Activated CD8-positive, alpha-beta memory T cell treated with anti-CD3 and anti-CD28 coated beads, Interleukin-2, amount 10 ng/mL, durations not matched to agents 7 days and 5 days (primary cell): ENCODE results near the gene GPHN. TPM values are rescaled to one million over a fixed set of nuclear protein-coding genes. Genes with fewer than 3 reads are reported as not detected.
A peak's percentile ranks its signal among the peaks of the same experiment; 100 is the strongest.

Experiments used
- ATAC-seq: fragments of 150-1000 bp; cut with Tn5 transposase; one replicate; pipeline ENCODE4 v1.10.0; 2021; ENCODE audit warnings: moderate library complexity
- CTCF ChIA-PET: fragments of 350-600 bp; sonication (Branson Sonifier 250); formaldehyde crosslinking; loops from one replicate; lab custom pipeline; 2021; ENCODE audit warnings: antibody characterized with exemption; lab: Charles Lee
- DNase-seq: peaks from one replicate; pipeline ENCODE4 v3.0.0-alpha.2; 2020
- H3K27ac Mint-ChIP-seq: one replicate; pipeline ENCODE4 v1.8.0; 2021; ENCODE audit warnings: mild to moderate bottlenecking, mixed read lengths
- H3K27me3 Mint-ChIP-seq: one replicate; pipeline ENCODE4 v1.8.0; 2021; ENCODE audit warnings: mixed read lengths
- H3K36me3 Mint-ChIP-seq: one replicate; pipeline ENCODE4 v1.8.0; 2021; ENCODE audit warnings: mild to moderate bottlenecking, mixed read lengths
- H3K4me1 Mint-ChIP-seq: one replicate; pipeline ENCODE4 v1.8.0; 2021; ENCODE audit warnings: mixed read lengths
- H3K4me3 Mint-ChIP-seq: one replicate; pipeline ENCODE4 v1.8.0; 2021; ENCODE audit warnings: mild to moderate bottlenecking, moderate library complexity, mixed read lengths
- H3K9me3 Mint-ChIP-seq: one replicate; pipeline ENCODE4 v1.8.0; 2022; ENCODE audit warnings: low read depth, mixed read lengths
- total RNA-seq, 2 experiments: library from RNA; stranded (reverse); gene quantifications; one replicate each; pipeline ENCODE4 v1.2.3, GENCODE V29; 2021

GPHN gene
- 10 to 100 TPM; 11.9 to 22.5 TPM for total RNA-seq

DNA sequence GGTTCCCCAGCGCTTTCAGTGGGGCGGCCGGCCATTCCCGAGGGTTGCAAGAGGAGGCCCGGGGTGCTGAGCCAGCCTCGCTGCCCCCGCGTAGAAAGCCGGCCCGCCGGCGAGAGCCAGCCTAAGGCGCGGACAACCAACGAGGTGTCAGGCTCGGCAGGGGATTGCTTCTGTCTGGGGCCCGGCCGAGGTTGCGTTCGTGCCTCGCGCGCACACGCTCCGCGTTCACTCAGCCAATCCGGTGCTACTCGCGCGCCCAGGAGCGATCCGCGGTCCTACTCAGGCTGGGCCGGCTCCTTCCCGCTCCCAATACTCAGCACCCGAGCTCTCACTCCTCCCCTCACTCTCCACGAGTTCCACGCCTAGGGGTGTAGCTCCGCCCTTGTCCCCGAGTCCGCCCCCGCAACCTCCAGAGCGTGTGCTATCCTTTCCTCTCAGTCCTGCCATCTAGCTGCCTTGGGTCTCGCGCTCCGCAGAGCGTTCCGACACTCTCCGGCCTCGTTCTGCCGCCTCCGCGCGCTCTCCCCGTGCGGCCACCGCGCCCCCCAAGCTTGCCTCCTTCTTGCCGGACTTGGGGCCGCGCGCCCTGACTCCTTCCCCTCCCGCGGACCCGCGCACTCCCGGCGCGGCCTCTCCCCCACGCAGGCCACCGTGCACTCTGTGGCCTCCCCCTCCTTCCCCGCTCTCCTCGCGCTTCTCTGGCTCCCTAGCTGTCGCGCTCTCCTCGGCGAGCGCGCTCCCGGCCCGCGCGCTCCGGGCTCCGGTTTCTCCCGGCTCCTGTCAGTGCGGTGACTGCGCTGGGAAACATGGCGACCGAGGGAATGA, at the start of gene GPHN:
TSS of gene GPHN (plus strand) at position 426 of the 825 bp plus-strand sequence.
- H3K4me3 Mint-ChIP-seq, result peak within 1 kb of the TSS; percentile 84

DNA sequence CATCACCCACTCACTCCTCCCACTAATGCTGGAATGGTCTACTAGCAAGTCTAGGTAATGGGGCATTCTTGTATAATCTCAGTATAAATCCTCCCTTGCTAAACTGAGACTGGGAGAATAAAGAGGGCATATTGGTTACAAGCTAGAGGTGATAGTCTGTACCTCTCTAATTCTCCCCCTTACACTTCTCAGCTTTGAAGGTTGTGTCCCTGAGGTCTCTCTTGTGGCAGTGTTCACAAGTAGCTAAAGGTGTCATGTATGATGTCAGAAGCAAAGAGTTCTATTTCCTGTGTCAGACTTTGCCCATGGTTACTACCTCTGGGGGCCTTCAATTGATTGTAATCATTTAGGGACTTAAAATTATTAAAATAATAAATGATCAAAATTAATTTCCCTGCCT, 48.3 kb upstream of the GPHN start:
- Mint-ChIP-seq H3K4me3 (no peak overlapping the region), H3K9me3 (no peaks in the 10 kb centered on the region), H3K36me3 (no peaks in the 10 kb centered on the region), H3K27me3 (no peaks in the 10 kb centered on the region), H3K27ac (no peak overlapping the region), H3K4me1 (no peaks in the 10 kb centered on the region)
- CTCF ChIA-PET, result no interaction called here
- DNase-seq (no peak), ATAC-seq (no peak)

More for the DNA sequence above, at the start of gene GPHN:
- CTCF ChIA-PET, result interaction anchor here (0.6 to 1.9 kb wide), 3 partner anchors 10 to 545 kb away, joined by 3 to 12 read pairs (median 3); no protein-coding TSS in a partner anchor
- Mint-ChIP-seq H3K27ac (peak within 1 kb of the TSS; percentile 75), H3K27me3 (peaks cover 53% of the 10 kb centered on the region), H3K36me3 (no peaks in the 10 kb centered on the region), H3K4me1 (peaks cover 31% of the 10 kb centered on the region), H3K9me3 (no peaks in the 10 kb centered on the region)
- ATAC-seq (peak; percentile 94), DNase-seq (peak; percentile 91)

DNA sequence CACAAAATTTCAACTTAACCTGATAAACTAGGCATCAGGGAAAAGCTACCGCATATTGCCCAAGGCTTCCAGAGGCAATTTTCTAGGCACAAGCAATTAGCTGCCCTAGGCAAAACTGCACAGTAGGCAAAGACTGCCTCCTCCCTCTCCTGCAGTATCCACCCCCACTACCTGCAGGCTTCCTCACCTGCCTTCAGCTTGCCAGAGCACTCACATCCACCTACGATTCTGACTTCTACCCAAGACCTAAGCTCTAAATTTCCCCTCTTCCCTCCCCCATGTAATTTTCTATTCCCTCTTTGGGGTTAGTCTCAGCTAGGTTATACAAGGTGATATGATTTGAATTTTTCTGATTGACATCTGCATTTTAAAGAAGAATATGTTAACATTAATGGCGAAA, 43.7 kb upstream of the GPHN start:
- peaks cover 2% of the 10 kb centered on the region for H3K9me3 Mint-ChIP-seq
- ATAC-seq (no peak), DNase-seq (no peak)
- no peak overlapping the region for H3K4me3 Mint-ChIP-seq
- H3K36me3 Mint-ChIP-seq, result no peaks in the 10 kb centered on the region
- H3K27ac Mint-ChIP-seq, result no peak overlapping the region
- CTCF ChIA-PET, result no interaction called here
- no peaks in the 10 kb centered on the region for H3K27me3 Mint-ChIP-seq
- H3K4me1 Mint-ChIP-seq, result no peaks in the 10 kb centered on the region

DNA sequence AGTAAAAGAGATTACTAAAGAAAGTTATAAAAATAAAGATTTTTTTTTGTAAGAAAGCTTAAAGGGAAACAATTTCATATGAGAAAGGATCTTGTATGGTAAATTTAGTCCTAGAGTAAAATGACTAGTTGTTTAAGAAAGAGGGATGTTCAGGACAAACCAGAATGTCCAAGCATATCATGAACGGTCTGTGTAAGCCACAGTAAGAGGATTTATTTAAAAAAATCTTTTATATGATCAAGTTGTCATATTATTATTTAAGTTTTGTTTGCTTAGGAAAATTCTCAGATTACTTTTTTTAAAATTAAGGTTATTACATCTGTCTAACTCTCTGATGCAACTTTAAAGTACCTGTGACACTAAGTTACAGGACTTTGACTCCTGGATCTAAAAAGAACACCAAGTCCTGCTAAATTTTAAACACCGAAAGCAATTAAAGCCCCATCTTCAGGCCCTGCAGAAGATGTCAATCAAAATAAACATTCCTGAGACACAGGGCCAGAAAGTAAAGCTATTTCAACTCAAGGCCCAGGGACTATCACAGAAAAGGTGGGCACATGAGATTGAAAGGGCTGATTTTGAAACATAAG, 39.1 kb upstream of the GPHN start:
- H3K4me3 Mint-ChIP-seq, result no peak overlapping the region
- DNase-seq (no peak), ATAC-seq (no peak)
- H3K9me3 Mint-ChIP-seq, result peaks cover 2% of the 10 kb centered on the region
- no peaks in the 10 kb centered on the region for H3K27me3 Mint-ChIP-seq
- no peaks in the 10 kb centered on the region for H3K4me1 Mint-ChIP-seq
- H3K36me3 Mint-ChIP-seq, result peaks cover 2% of the 10 kb centered on the region
- H3K27ac Mint-ChIP-seq, result no peak overlapping the region
- CTCF ChIA-PET, result no interaction called here

DNA sequence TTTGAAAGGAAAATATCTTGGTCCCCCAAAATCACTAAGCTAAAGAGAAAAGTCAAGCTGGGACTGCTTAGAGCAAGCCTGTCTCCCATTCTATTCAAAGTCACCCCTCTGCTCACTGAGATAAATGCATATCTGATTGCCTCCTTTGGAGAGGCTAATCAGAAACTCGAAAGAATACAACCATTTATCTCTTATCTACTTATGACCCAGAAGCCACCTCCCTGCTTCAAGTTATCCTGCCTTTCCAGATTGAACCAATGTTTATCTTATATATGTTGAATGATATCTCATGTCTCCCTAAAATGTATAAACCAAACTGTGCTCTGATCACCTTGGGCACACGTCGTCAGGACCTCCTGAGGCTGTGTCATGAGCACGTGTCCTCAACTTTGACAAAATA, 36.4 kb upstream of the GPHN start:
- Mint-ChIP-seq H3K27me3 (no peaks in the 10 kb centered on the region), H3K36me3 (peaks cover 2% of the 10 kb centered on the region), H3K27ac (no peak overlapping the region), H3K9me3 (peaks cover 2% of the 10 kb centered on the region), H3K4me3 (no peak overlapping the region), H3K4me1 (no peaks in the 10 kb centered on the region)
- DNase-seq, result no peak
- CTCF ChIA-PET, result no interaction called here
- ATAC-seq, result no peak

DNA sequence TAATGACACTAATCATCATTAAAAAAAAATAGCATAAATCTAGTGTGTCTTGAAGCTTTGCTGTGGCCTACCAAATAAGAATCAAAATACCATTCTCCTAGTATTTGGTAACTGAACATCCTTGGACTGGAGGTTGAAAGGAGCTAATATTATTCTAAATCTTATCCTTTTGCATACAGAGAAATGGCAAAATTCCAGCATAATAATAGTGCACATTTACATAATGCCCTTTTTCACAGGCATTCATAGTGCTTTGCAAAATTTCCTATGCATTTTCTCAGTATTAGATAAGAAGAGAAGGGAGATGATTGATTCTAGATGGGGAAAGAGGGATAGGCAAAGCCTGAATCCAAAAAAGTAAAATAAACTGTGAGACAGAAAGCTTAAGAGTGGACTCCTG, 35.7 kb upstream of the GPHN start:
- CTCF ChIA-PET, result interaction anchor here (1.0 kb wide), 1 partner anchor 23 kb away, joined by 3 read pairs; no protein-coding TSS in a partner anchor
- Mint-ChIP-seq H3K4me3 (no peak overlapping the region), H3K27ac (no peak overlapping the region), H3K4me1 (no peaks in the 10 kb centered on the region), H3K9me3 (peaks cover 2% of the 10 kb centered on the region), H3K36me3 (peaks cover 2% of the 10 kb centered on the region), H3K27me3 (no peaks in the 10 kb centered on the region)
- ATAC-seq (no peak), DNase-seq (no peak)

DNA sequence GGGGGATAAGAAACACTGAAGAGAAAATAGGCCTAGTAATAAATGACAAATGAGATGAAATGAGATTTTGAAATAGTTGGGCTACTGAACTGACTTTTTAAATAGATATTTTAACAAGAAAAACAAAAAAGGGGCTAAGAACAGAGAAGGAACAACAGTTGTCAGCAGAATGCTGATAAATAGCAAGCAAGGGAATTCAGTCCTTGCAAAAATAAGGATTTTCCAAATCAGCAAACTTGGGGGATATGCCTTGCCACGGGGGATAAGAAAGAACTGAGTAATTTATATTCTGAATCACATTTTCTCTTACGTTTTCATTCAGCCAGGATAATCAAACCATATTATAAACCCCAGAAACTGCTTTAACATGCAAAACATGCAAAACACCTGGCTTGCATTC, 34.7 kb upstream of the GPHN start:
- Mint-ChIP-seq H3K9me3 (peaks cover under 1% of the 10 kb centered on the region), H3K27me3 (no peaks in the 10 kb centered on the region), H3K4me3 (no peak overlapping the region), H3K27ac (no peak overlapping the region), H3K4me1 (no peaks in the 10 kb centered on the region), H3K36me3 (peaks cover 2% of the 10 kb centered on the region)
- CTCF ChIA-PET, result no interaction called here
- ATAC-seq (no peak), DNase-seq (no peak)

DNA sequence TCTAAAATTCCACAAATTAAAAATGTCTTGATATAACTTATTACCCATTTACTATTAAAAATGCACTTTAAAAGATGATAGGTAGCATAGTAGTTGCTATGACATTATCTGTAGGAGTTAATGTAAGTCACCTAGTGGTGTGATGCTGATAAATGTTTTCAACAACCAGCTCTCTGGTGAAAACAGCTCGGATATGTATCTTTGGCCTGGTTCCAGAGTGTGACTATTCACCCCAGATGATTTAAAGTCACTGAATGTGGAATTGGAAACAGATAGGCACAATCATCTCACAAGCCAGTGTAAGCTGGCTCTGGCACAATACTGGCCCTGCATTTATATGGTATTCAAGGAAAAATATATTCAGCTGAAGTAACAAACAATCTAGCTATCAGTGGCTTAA, 31.0 kb upstream of the GPHN start:
- no peak for DNase-seq
- CTCF ChIA-PET, result no interaction called here
- no peaks in the 10 kb centered on the region for H3K9me3 Mint-ChIP-seq

DNA sequence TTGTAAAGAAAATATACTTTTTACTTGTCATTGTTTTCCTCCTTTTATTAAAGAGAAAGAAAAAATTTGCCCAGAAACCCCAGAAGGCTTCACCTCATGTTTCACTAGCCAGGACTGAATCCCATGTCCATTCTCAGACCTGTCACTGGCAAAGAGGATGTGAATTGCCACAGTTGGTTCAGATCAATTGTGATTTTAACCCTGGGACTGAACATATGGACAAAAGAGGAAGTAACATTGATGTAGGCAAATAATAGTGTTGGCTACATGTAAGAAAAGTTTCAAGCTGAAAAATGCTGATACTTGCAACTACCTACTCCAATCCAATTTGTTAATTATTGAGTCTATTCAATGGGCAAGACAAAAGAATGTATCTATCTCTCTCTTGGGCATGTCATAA, 30.4 kb upstream of the GPHN start:
- no peak overlapping the region for H3K4me3 Mint-ChIP-seq

More for the DNA sequence above, 31.0 kb upstream of the GPHN start:
- ATAC-seq, result no peak
- no peaks in the 10 kb centered on the region for H3K4me1 Mint-ChIP-seq
- H3K36me3 Mint-ChIP-seq, result peaks cover under 1% of the 10 kb centered on the region
- H3K4me3 Mint-ChIP-seq, result no peak overlapping the region
- no peak overlapping the region for H3K27ac Mint-ChIP-seq
- H3K27me3 Mint-ChIP-seq, result no peaks in the 10 kb centered on the region

DNA sequence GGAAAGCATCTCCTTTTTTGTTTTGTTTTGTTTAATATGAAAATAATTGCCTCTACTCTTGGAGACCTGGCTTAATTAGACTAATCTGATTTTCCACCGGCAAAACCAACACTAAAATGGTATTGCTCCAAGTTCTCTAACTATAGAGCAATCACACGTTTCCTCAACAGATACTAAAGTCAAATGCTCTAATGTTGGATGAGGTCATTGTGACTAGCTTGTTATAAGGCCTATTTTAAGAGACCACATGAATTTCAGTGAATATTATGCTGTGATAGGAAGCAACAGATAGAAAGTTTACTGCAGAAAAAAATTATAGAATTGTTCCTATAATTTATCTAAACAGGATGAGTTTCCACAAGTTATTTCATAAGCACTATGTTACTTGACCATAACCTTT, 25.1 kb upstream of the GPHN start:
- no peaks in the 10 kb centered on the region for H3K4me1 Mint-ChIP-seq
- ATAC-seq, result no peak
- CTCF ChIA-PET, result no interaction called here
- H3K36me3 Mint-ChIP-seq, result no peaks in the 10 kb centered on the region
- H3K9me3 Mint-ChIP-seq, result no peaks in the 10 kb centered on the region
- no peak overlapping the region for H3K27ac Mint-ChIP-seq
- no peak for DNase-seq
- H3K27me3 Mint-ChIP-seq, result no peaks in the 10 kb centered on the region
- H3K4me3 Mint-ChIP-seq, result no peak overlapping the region

More for the DNA sequence above, 30.4 kb upstream of the GPHN start:
- Mint-ChIP-seq H3K4me1 (no peaks in the 10 kb centered on the region), H3K36me3 (no peaks in the 10 kb centered on the region), H3K27me3 (no peaks in the 10 kb centered on the region), H3K27ac (no peak overlapping the region), H3K9me3 (no peaks in the 10 kb centered on the region)
- ATAC-seq (no peak), DNase-seq (no peak)
- CTCF ChIA-PET, result no interaction called here

DNA sequence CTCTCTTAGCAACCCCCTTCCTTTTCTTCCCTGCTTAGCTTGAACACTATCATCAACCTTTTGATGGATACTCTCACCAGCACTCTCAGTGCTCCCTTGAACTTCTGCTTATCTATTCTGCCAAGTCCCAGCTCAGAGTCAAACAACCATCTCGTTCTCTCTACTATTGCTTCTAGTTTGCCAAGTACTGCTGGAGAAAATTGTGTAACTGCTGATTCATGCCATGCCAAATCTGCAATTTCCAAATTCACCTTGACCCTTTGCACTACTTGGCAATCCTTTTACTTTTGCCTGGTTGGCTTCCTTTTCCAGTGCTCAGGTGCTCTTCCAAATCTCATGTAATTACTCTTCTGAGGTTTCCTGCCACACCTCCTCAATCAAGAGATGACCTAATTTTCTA, 24.6 kb upstream of the GPHN start:
- no peak for ATAC-seq
- H3K36me3 Mint-ChIP-seq, result no peaks in the 10 kb centered on the region
- DNase-seq, result no peak
- H3K9me3 Mint-ChIP-seq, result no peaks in the 10 kb centered on the region
- CTCF ChIA-PET, result no interaction called here
- H3K27ac Mint-ChIP-seq, result no peak overlapping the region
- no peak overlapping the region for H3K4me3 Mint-ChIP-seq
- no peaks in the 10 kb centered on the region for H3K27me3 Mint-ChIP-seq
- no peaks in the 10 kb centered on the region for H3K4me1 Mint-ChIP-seq

DNA sequence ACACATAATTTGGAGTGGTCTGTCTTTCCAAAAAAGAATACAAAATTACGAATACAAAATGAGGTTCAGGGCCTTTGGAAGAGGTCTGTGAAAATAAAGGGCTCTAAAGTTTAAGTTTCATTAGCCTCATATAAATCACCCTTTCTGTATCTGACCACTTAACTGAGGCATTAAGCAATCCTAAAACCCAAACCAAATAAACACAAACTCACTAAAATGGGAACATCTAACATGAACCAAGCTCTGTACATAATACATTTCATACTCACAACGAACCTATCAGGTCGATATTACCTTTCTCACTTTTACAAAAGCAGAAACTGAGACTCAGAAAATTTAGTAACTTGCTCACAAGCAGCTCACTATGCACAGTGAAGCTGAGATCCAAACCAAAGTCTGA, 22.9 kb upstream of the GPHN start:
- ATAC-seq (no peak), DNase-seq (no peak)
- H3K27ac Mint-ChIP-seq, result no peak overlapping the region
- CTCF ChIA-PET, result no interaction called here
- peaks cover 4% of the 10 kb centered on the region for H3K27me3 Mint-ChIP-seq
- no peaks in the 10 kb centered on the region for H3K36me3 Mint-ChIP-seq
- H3K4me3 Mint-ChIP-seq, result no peak overlapping the region
- H3K4me1 Mint-ChIP-seq, result no peaks in the 10 kb centered on the region
- no peaks in the 10 kb centered on the region for H3K9me3 Mint-ChIP-seq

DNA sequence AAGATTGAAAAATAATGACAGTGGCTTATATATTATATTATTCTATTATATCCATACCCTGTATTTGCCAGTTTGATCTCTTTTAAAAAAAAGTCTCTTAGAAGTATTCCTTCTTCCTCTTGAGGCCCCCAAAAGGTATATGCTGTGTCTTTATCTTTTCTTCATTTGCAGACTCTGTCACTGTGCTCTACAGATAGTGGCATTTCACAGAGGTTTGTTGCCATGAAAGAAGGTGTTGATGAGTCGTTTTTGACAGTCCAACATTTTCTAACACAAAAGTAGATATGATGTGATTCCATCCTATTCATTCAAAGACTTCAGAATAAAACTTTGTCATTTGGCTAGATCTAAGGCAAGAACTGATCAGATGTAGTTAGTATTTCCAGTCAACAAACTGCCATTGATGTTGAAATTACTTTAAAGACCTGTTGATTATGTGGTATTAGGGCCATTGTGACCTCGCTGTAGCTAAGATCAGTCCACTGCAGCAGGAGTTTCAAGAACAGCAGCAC, 22.0 kb upstream of the GPHN start, which contains the start of gene CCDC196:
TSS of gene CCDC196 (plus strand) at position 462 of the 512 bp plus-strand sequence. CDS start 132 bp downstream, outside the sequence.
- ATAC-seq, result no peak
- no peak within 1 kb of the TSS for H3K4me3 Mint-ChIP-seq
- no peaks in the 10 kb centered on the region for H3K36me3 Mint-ChIP-seq
- DNase-seq, result no peak
- CTCF ChIA-PET, result no interaction called here
- no peak within 1 kb of the TSS for H3K27ac Mint-ChIP-seq
- H3K27me3 Mint-ChIP-seq, result peaks cover 4% of the 10 kb centered on the region
- no peaks in the 10 kb centered on the region for H3K4me1 Mint-ChIP-seq
- no peaks in the 10 kb centered on the region for H3K9me3 Mint-ChIP-seq

DNA sequence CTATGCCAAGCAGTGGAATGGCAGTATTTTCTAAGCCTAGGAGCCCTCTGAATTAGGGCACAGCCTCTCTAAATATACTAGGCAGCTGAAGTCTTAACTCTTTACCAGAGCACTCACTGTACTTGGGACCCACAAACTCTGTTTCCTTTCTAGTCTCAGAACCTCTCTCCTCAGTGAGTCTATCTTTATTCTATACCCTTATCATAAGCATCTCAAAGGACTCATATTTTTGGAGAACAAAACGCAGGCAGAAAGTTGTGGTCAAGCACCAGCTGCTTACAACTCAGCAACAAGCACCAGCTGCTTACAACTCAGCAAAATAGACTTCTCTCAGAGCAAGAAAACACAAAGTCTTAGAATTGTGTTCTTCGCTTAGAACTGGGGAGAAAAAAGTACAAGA, 20.8 kb upstream of the GPHN start:
- CTCF ChIA-PET, result no interaction called here
- Mint-ChIP-seq H3K4me3 (no peak overlapping the region), H3K36me3 (no peaks in the 10 kb centered on the region)

More for the DNA sequence above, 20.8 kb upstream of the GPHN start:
- peaks cover 6% of the 10 kb centered on the region for H3K27me3 Mint-ChIP-seq
- no peak for ATAC-seq
- no peaks in the 10 kb centered on the region for H3K9me3 Mint-ChIP-seq
- no peaks in the 10 kb centered on the region for H3K4me1 Mint-ChIP-seq
- H3K27ac Mint-ChIP-seq, result no peak overlapping the region
- DNase-seq, result no peak
